Measurements from ENCODE around the gene ABI3BP.
"Not testable (repeated sequence)": the region's sequence is repeated elsewhere in the genome, so short reads cannot be mapped to it uniquely, and the experiment has no call there.

Gene ABI3BP

GRCh38 chr3:100978011-100978659 is 15.1 kb downstream of the ABI3BP start:
- peak; percentile 33 for DNase-seq

DNA sequence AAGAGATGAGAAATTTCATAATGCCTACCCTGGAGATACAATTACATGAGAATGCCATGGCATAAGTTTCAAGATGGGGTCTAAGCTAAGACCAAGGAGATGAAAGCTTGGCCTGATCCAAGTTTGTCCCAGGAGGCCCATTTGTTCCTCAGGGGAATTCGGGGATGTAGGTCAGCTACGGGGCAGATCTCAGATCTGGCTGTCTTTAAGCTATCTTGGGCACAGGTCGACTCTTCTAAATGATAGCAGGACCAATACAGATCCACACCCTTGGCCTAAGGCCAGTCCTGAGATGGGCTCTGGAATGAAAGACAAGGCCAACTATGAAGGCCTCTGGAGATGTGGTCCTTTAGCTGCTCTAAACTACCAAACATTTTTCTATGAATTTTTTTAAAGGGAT is 16.6 kb downstream of the ABI3BP start:
- DNase-seq, result no peak

- no peak for DNase-seq
These were observed 17.5 kb downstream of the ABI3BP start for GRCh38 chr3:100975714-100976113.

DNA sequence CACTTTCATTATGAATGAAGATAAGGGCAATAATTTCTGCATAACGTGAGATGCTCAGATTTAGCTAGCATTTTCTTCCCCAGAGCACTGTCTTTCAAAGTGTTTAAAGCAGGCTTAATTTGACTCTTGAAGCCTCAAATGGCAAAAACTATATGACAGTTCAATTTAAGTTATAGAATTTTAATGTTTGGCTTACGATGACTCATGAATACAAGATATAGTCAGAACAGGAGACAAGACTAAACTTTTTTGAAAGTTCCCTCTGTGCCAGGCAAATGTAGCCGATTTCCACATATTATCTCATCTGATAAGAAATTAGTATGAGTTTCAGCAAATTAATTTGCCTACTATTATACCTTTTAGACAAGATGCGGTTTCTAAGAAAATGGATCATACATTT is 19.6 kb downstream of the ABI3BP start:
- no peak for DNase-seq

GRCh38 chr3:100972867-100973266 is 20.4 kb downstream of the ABI3BP start:
- peak; percentile 47 for DNase-seq

GRCh38 chr3:100972301-100972844 is 20.8 kb downstream of the ABI3BP start:
- no peak for DNase-seq

GRCh38 chr3:100971798-100972197 is 21.4 kb downstream of the ABI3BP start:
- no peak for DNase-seq

GRCh38 chr3:100970477-100970990 is 22.7 kb downstream of the ABI3BP start:
- no peak for DNase-seq

- DNase-seq, result no peak
These were observed 24.0 kb downstream of the ABI3BP start for GRCh38 chr3:100968932-100969906.

- DNase-seq, result no peak
These were observed 26.4 kb downstream of the ABI3BP start for GRCh38 chr3:100966807-100967206.

- DNase-seq, result no peak
These were observed 27.2 kb downstream of the ABI3BP start for GRCh38 chr3:100966049-100966491.

- no peak for DNase-seq
These were observed 30.2 kb downstream of the ABI3BP start for GRCh38 chr3:100963041-100963440.

- DNase-seq, result peak; percentile 58
These were observed 35.8 kb downstream of the ABI3BP start for GRCh38 chr3:100957261-100957986.

DNA sequence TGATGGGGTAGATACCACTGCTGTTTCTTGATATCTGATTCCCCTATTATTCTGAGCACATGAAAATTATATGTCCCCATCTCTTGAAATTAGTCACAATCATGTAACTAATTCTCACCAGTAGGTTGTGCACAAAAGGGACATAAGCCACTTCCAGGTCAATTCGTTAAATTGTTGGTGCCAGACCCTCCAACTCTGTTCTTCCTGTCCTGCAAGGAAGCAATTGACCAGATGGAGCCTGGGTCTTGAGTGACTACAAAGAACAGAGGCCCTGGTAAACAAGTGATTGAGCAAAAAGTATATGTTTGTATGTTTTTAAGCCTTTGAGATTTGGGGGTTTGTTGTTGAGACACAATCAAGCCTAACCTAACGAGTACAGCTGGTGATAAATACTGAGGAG is 36.9 kb downstream of the ABI3BP start:
- no peak for DNase-seq

GRCh38 chr3:100954990-100955389 is 38.2 kb downstream of the ABI3BP start:
- peak; percentile 95 for DNase-seq

DNA sequence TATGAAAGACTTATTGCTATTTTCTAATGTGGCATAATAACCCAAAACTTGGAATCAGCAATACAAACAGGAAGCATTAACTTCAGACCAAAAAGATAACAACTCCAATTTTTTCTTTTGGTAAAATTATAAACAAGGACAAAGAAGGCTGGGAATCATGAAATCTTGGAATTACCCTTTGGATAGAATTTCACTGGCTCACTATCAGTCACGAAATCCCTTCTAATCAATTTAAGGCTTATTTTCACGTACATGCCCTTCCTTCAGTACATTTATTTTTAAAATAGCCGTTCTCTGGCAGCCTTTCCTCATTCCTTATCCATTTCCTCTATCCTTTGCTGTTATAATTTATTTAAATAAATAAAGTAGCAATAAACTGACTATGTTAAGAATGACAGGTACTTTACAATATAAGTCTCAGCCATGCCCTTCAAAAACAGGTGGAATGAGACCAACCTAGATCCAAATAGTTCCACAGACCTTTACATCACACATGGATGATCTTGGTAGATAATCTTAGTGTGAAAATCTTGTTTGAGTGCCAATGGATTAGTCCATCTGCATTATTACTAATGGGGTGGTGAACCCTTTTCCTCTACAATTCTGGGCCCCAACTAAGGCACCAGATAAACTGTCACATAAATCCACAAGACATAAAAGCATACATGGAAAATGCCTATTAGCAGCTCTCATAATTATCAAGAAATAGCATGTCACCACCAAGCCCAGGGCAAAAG is 38.9 kb downstream of the ABI3BP start:
- no peak for DNase-seq

- DNase-seq, result no peak
These were observed 40.1 kb downstream of the ABI3BP start for GRCh38 chr3:100953103-100953502.

DNA sequence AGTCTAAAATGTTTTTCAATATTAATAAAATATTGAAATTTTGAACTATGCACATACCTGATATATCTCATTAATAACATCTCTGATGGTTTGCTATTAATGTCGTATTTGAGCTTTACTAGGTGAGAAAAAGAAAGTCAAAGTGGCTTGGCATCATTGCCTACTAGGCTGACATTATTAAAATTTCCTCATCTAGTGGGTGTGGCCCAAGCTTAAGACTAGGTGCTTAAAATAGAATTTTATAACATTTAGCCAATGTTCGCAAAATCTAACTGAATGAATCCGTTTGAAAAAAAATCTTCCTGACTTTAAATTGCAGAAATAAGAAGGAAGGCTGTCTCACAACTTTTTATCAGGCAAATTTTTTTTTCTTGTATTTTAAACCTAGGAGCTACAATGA is 46.1 kb downstream of the ABI3BP start:
- no peak for DNase-seq

DNA sequence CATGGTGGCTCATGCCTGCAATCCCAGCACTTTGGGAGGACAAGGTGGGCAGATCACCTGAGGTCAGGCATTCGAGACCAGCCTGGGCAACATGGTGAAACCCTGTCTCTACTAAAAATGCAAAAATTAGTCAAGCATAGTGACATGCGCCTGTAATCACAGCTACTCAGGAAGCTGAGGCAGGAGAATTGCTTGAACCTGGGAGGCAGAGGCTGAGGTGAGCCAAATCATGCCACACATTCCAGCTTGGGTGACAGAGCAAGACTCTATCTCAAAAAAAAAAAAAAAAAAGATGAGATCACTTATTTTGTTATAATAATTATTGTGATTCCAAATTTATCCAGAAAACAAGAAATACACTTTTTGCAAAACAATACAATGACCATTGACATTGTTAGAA is 47.1 kb downstream of the ABI3BP start:
- not testable (repeated sequence) for DNase-seq

DNA sequence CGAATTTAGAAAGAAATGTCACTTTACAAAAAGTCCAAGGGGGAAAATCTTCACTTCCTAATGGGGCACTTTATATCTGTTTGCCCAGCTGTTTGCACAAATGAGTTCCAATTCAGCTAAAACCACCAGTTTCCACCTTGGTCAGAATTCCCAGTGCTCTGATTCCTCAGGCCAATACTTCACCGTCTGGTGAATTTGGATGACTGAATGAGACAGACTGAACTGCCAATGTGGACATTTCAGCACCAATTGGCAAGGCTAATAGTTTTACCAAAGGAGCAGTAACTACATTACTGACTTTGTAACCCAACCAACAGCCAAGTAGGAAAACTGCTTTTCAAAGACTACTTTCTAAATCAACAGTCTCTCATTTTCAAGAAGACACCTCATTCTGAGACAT is 51.8 kb downstream of the ABI3BP start:
- no peak for DNase-seq

- no peak for DNase-seq
These were observed 52.2 kb downstream of the ABI3BP start for GRCh38 chr3:100941041-100941440.

DNA sequence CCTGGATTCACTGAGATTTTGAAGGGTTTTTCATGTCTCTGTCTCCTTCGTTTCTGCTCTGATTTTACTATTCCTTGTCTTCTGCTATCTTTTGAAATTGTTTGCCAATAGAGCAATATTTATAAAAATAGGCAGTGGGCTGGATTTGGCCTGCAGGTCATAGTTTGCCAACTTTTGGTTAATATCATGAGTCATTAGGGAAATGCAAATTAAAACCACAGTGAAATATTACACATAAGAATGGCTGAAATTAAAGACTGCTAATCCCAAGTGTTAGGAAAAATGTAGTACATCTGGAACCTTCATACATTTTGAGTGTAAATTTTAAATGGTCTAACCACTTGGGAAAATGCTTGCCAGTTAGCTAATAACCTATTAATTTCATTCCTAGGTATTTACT is 56.3 kb downstream of the ABI3BP start:
- DNase-seq, result no peak

Data from EL (cell line).